Measurements from ENCODE around the gene TBC1D1.

DNA sequence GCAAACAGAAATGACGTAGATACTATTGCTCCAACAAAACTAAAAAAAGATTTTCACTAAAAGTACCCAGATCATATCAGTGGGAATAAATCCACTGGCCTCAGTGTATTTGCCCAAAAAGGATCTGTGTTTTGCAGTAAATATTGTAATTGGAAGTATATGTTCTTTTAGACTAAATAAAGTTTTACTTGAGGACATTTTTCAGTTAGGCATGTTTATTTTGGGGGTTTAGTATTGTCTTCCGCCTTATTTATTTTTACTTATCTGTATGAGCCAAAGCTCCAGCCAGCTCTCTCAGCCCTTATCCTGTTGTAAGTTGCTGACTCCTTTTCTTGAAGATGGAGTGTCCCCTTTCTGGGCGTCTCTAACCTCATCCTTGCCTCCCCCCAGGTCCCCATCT, 119.1 kb downstream of the TBC1D1 start:
- TF ChIP-seq, protein P1, sequence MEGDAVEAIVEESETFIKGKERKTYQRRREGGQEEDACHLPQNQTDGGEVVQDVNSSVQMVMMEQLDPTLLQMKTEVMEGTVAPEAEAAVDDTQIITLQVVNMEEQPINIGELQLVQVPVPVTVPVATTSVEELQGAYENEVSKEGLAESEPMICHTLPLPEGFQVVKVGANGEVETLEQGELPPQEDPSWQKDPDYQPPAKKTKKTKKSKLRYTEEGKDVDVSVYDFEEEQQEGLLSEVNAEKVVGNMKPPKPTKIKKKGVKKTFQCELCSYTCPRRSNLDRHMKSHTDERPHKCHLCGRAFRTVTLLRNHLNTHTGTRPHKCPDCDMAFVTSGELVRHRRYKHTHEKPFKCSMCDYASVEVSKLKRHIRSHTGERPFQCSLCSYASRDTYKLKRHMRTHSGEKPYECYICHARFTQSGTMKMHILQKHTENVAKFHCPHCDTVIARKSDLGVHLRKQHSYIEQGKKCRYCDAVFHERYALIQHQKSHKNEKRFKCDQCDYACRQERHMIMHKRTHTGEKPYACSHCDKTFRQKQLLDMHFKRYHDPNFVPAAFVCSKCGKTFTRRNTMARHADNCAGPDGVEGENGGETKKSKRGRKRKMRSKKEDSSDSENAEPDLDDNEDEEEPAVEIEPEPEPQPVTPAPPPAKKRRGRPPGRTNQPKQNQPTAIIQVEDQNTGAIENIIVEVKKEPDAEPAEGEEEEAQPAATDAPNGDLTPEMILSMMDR (IDR thresholded peaks at IDR 0.05) = no peak
- TF ChIP-seq POLR2A (IDR thresholded peaks at IDR 0.05) = no peak

All from body of pancreas (tissue), 4 donors.